GM19240 (cell line): ENCODE data around the gene TRPV4.

Source experiments
- DNase-seq: peaks from one replicate; pipeline ENCODE4 v3.0.0; 2011; ENCODE audit warnings: low spot score; ENCODE audit not compliant: insufficient read length

The TRPV4 gene

DNA sequence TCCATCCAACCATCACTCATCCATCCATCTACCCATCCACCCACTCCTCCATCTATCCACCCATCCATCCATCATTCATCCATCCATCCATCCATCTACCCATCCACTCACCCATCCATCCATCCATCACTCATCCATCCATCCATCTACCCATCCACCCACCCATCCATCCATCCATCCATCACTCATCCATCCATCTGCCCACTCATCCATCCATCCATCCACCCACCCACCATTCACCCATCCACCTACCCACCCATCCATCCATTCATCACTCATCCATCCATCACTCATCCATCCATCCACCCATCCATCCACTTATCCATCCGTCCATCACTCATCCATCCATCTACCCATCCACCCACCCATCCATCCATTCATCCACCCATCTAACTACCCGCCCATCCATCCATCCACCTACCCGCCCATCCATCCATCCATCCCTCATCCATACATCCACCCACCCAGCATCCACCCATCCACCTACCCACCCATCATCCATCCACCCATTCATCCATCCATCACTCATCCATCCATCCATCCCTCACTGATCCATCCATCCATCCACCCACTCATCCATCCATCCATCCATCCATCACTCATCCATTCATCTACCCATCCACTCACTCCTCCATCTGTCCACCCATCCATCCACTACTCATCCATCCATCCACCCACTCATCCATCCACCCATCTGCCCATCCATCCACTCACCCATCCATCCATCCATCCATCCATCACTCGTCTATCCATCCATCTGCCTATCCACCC is 24.1 kb downstream of the TRPV4 start:
- DNase-seq = no peak

DNA sequence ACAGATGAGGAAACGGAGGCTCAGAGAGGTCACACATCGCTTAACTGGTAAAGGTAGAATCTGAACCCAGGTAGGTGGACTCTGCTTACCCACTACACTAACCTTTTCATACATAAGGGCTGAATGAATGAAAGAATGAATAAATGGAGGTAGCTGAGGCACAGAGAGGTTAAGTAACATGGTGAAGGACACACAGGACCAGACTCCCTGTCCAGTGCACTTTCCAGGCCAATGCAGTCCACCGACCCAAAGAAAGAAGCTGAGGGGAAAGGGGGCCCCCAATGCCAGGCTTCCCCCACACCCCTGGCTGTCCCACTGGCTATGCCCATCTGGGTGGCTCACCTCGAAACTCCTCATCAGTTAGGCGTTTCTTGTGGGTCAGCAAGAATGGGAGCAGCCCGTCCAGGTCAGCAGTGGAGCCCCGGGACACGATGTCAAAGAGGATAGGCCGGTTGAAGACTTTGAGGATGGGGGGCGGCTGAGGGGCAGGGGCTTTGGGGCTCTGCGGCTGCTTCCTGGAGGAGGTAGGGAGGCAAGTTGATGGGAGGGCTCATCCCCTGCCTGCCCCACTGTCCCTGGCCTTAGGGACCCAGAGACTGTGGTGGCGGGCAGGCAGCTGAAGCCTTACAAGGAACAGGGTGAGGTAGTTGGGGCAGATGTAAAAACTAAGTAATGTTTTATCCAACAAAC is 25.1 kb downstream of the TRPV4 start:
- no peak for DNase-seq

DNA sequence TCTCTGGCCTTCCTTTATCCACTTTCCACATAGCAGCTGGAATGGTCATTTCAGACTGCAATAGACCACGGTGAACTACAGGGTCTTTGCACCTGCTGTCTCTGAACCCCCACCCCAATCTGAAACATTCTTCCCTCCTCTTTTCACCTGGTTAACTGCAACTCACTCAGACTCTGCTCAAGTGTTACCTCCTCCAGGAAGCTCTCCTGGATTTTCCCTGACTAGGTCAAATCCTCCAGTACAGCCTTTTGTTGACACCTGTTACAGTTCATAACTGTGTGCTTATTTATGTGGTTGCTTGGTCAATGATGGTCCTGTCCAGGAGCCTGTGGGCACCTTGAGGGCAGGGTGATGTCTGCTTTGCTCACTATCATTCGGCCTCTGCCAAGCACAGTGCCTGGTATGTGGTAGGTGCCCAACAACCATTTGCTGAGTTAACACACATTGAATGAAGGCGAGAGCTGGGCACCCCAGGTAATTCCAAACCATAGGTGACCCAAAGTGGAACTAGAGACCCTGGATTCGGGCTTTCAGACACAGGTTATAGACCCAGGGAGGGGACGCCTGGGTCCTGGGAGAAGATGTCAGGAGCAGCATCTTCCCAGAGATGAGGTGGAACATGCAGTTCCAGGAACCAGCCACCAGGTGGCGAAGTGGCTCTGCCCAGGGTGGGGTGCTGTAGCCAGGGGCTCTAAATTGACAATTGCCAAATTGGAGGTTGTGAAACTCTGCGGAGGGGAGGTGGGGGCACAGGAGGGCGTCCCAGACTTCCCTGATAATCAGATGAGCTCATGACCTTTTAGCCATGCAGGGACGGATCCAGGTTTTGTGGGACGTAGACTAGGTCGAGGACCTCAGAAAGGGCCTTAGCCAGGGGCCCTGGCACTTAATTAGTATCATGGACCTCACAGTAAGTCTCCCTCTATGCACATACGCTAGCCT is 28.1 kb downstream of the TRPV4 start:
- DNase-seq = peak; percentile 80

DNA sequence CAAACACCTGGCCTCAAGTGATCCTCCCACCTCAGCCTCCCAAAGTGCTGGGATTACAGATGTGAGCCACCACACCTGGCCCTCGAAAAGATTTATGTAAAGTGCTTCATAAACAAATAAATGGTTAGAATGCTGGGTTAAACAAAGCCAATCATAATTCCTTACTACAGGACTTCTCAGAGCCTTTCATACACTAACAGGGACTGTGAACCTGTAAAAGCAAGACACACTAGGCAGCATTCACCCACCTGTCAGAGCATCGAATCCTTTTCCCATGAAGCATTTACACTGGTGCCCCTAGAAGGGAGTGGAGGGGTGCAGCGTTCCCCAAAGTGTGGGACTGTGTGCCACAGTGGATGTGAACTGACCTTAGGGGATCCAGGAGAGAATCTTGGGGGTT is 29.5 kb downstream of the TRPV4 start:
- DNase-seq = no peak

DNA sequence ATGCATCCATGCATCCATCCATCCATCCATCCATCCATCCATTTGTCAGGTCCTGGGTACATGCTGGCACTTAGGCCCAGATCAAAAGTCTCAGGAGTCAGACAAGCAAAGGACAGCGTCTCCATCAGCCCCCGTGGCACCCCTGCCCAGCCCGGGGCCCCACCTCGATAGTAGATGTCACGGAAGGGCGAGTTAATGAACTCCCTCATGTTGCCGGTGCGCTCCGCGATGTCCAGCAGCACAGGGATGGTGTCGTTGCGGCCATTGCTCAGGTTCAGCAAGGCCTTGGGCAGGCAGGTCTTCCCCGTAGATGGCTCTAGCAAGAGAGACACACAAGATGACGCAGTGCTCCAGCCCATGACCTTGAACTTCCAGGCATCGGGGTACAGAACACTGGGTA is 30.4 kb downstream of the TRPV4 start:
- no peak for DNase-seq

DNA sequence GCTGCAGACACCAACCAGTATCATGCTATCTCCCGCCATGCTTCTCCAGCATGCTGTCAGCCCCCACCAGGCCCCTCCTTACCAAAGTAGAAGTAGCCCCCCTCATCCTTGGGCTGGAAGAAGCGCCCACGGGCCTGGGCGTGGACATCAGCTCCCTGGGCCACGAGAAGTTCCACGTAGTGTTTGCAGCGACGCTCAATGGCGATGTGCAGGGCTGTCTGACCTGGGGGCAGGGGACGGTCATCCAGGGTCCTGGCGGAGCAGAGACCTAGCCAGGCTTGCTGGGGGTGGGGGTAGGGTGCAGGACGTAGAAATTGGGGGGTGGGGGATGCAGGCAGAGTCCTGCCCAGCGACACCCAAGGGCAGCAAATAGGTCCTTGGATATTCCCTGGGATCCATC is 32.7 kb downstream of the TRPV4 start:
- no peak for DNase-seq

DNA sequence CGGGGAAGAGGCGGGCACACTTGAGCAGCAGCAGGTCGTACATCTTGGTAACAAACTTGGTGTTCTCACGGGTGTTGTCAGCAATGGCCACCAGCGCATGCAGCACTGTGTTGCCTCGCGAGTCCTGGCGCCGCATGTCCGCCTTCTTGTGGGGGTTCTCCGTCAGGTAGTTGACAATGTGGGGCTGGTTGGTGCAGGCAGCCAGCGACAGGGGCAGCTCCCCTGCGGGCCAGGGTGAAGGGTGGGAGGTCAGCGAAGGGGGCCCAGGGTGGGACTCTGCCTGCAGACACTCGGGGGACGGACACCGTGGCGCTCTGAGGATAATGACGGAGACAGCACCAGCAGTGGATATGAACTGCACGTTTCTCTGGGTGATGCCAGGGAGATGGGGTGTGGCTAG is 34.5 kb downstream of the TRPV4 start:
- no peak for DNase-seq

DNA sequence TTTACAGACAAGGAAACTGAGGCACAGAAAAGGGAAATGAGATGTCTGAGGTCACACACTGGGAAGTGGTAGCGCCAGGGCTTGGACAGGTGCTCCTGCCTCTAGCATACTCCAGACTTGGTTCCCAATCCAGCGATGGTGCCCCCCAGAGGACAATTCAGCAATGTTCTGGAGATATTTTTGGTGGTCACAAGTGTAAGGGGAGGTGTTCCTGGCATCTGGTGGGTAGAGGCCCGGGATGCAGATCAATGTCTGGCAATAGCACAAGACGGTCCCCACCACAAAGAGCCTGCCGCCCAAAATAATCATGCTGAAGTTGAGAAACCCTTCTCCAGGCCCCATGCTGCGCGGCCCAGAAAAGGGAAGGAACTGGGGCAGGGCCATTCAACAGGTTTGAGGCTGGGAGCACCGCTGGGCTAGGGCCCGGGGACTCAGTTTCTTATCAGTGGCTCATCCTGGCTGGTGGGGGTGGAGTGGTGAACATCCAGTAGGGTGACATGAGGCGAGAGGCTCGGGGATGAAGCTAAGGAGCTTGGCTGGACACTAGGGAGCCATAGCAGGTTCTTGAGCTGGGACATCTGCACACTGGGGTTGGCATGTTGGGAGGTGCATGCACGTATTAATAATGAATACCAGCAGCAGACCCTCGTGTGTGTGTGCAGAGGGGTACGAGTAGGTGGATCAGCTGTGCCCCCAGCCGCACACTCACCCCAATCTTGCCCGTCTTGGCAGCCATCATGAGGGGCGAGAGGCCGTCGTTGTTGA is 35.1 kb downstream of the TRPV4 start:
- no peak for DNase-seq

DNA sequence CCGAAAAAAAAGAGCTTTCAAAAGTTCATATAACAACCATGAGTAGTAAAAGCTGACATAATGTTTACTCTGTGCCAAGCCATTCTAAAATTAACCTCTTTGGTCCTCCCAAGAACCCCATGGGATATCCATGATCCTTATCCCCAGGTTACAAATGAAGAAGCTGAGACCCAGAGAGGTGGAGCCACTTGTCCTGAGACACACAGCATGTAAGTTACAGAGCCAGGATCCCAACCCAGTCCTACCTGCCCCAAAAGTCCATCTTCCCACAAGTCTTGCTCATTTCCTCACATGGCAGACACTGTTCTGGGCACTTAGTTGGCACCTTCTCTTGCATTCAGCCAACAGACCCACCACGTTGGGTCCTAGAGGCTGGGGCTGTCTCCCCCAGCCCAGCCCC is 37.1 kb downstream of the TRPV4 start:
- DNase-seq = no peak

DNA sequence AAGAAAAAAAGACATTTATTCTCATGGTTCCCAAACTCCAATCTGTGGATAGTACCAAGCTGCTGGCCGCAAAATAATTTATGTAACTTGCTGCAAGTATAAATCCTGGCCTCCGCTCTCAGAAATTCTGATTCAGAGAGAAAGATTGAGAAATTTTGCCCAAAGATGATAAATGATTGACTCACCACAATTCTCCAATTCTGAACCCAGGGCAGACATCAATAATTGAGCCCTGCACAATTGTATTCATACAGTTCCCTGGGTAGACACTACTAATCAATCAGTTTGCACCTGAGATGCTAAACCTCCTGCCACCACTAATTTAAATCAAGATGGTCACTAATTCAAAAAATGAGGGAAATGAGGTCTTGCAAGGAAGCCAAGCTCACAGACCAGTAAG is 38.2 kb downstream of the TRPV4 start:
- no peak for DNase-seq

DNA sequence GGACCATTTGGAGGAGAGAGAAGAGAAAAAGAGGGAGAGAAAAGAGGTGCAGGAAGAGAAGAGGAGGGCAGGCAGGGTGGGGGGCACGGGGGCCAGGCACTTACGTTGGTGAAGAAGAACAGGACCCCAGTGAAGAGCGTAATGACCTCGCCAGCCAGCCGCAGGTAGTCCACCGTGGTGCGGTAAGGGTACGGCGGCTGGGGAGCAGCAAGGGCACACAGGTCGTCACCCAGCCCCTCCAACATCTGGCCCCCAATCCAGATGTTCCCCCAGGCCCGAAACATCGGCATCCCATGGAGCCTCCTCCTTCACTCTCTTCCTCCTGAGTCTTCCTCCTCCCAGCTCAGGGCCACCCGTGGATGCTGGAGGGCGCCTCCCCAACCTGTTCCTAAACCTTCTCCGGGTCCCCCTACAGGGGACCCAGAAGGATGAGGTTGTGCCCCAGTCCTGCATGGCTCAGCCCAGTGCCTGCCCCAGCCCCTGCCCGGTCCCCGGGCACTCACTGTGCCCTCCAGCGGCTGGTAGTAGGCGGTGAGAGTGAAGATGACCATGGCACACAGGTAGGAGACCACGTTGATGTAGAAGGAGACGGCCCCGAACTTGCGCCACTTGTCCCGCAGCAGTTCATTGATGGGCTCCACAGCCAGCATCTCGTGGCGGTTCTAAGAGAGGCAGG is 39.2 kb downstream of the TRPV4 start:
- no peak for DNase-seq

DNA sequence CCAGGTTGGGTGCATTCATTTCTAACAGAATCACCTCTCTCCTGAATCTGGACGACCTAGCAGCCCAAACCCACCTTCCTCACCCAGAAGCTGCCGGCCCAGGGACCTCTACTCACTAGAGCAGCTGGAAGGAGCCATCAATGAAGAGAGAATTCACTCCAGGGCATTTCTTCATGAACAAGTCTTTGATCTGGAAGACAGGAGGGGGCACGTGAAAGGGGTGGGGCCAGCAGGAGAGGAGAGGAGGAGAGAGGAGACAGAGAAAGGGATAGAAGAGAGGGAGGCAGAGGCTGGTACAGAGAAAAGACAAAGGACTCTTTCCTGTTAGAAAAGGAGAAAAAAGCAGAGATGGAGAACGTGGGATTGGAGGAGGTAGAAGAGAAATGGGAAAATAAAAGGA is 39.8 kb downstream of the TRPV4 start:
- no peak for DNase-seq

DNA sequence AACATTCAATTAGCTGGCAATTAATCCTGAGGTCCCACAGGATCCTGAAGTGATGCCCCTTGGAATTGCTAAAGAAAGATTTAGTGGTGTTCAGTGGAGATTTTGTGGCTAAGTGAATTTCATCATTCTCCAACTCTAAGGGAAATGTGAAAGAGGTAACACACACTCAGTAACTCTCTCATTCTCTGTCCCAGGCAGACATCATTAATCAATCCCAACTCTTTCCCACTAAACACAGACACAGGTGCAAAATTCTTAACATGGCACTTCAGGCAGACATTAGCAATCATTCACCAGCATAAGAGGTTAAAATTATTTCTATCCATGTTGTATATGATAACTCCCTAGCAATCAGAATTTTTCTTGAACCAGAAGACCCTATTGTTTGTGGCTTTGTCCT is 40.2 kb downstream of the TRPV4 start:
- no peak for DNase-seq

DNA sequence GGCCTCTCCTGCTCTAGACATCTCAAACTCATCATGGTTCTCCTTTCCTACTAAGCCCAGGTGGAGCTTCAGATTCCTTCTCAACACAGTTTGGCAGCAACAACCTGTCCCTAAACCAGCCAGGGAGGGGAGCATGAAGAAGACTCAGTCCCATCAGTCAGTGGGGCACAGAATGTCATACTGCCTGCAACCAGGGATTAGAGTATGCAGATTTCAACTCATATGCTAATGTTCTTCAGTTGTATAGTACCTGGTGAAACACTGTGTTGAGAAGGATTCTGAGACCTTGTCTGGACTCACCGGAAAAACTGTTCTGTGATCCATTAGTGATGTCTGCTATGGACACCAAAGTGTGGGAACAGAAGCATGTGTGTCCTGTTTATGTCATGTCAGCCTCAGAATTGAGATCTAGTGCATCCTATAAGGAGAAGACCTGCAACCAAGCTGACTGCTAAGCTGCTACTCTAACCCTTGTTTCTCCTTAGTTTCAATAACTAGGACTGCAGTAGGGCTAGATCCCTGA is 43.6 kb downstream of the TRPV4 start:
- no peak for DNase-seq

DNA sequence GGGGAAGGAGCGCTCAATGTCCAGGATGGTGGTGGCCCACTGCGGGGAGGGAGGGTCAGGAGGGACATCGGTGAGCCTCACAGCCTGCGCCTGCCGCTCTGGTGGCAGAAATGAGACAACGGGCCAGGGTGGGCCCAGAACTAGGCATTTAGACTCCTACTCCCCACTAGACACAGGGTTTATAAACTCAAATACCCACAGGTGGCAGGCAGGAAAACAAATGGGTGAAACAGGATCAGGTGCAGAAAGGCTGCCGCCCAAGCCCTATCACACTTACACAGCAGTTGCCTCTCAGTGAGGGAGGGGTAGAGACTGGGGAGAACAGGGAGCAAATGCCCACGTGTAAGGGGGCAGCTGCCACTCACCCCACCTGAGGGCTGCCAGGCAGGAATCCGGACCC is 46.4 kb downstream of the TRPV4 start:
- DNase-seq = no peak

DNA sequence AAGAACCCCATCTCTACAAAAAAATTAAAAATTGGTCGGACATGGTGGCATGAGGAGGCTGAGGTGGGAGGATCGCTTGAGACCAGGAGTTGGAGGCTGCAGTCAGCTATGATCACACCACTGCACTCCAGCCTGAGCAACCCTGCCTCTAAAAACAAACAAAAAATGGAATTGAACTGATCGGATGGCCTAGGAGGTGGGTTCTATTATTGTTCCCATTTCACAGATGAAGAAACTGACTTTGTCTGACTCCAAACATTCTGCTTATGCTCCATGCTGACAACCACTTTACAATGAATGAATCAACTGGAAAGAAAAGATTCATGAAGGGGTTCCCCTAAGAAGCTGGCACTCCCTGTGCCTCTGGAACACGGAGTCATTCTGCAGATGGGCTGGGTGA is 47.3 kb downstream of the TRPV4 start:
- no peak for DNase-seq

DNA sequence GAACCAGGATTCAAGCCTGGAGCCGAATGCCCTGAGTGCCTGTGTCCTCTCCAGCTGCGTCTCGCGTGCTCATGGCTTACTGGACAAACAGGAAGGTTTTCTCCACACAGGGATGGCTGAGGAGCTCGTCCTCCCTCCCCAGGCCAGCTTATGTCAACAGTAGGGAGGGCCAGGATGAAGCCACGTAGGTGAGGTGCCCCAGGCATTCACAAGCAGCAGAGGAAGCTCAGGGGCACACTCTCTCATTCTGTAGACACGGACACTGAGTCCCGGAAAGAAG is 49.3 kb downstream of the TRPV4 start:
- no peak for DNase-seq

DNA sequence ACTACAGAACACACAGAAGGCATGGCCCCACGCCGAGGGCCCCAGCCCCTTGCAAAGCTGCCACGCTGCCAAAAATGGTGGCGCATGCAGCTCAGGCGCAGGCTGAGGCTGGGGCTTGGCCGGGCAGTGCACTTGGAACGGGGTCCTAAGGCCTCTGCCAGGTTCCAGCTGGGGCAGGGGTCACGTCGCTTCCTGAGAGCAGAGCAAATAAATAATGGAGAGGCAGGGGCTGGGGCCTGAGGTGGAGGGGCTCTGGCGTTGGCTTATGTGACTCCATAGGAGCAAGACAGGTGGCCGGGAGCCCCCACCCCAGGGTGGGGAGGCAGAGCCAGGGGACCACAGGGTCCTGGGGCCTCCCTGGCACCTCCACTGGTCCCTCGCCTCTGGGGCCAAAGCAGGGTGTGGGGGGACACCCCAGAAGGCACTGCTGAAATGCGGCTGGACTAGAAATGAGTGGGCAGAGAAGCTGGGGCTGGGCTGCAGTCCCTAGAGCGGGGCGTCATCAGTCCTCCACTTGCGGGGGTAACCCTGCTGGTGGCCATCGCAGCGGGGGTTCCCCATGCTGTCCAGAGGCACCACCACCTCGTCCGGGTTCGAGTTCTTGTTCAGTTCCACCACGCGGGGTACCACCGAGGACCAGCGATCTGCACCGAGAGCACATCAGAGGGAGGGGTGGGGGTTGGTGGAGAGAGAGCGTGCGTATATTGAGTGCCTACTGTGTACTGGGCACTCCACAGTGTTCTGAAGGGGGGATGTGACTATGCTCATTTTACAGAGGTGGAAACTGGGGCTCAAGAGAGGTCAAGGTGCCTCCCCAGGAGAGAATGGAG is 49.8 kb downstream of the TRPV4 start:
- DNase-seq = no peak

DNA sequence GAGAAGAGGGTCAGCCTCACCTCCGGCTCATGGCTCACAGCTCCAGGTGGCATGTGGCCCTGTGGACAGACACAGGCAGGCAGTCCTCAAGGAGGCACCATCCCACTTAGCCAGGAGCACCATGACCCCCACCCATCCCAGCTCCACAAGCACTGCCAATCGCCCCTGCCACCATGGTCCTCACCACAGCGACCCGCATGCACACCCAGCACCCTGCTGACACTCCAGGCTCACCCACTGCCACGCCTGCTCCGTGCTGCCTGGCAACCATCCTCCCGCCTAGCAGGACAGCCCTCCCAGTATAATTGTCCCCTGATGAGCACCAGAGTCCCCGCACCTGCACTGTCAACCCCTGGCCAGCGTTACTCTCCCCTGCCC is 50.9 kb downstream of the TRPV4 start:
- DNase-seq = no peak
